RWPE2 (cell line): ENCODE results near the gene MAN2B2.

Experiments used
- ATAC-seq: fragments of 200-7000 bp; cut with Tn5 transposase; 3 replicates; pipeline ENCODE4 v1.9.1; 2021; ENCODE audit warnings: low read depth
- DNase-seq: peaks from one replicate; pipeline ENCODE4 v3.0.0-alpha.2; 2020; ENCODE audit warnings: low spot score
- H3K27ac ChIP-seq: fragments of 450-650 bp; 2 replicates; pipeline ENCODE4 v1.5.1; 2017; ENCODE audit warnings: mild to moderate bottlenecking; ENCODE audit not compliant: poor library complexity, severe bottlenecking
- H3K27me3 ChIP-seq: fragments of 250-450 bp; sonication (Bioruptor Pico); 2 replicates; pipeline ENCODE4 v1.5.1; 2021; ENCODE audit warnings: mild to moderate bottlenecking, moderate library complexity; ENCODE audit not compliant: insufficient read depth, poor library complexity, severe bottlenecking
- H3K36me3 ChIP-seq: fragments of 250-450 bp; sonication (Bioruptor Pico); 2 replicates; pipeline ENCODE4 v1.5.1; 2020; ENCODE audit warnings: low read depth, mild to moderate bottlenecking, moderate library complexity
- H3K4me1 ChIP-seq: fragments of 250-450 bp; sonication (Bioruptor Pico); 2 replicates; pipeline ENCODE4 v1.5.1; 2021; ENCODE audit warnings: mild to moderate bottlenecking, moderate library complexity; ENCODE audit not compliant: insufficient read depth, poor library complexity, severe bottlenecking
- H3K4me3 ChIP-seq: fragments of 250-450 bp; sonication (Bioruptor Pico); 2 replicates; pipeline ENCODE4 v1.5.1; 2021; ENCODE audit warnings: mild to moderate bottlenecking, moderate library complexity; ENCODE audit not compliant: severe bottlenecking
- H3K9me3 ChIP-seq: fragments of 250-450 bp; sonication (Bioruptor Pico); 2 replicates; pipeline ENCODE4 v1.5.1; 2021; ENCODE audit warnings: mild to moderate bottlenecking, moderate library complexity; ENCODE audit not compliant: severe bottlenecking
- CTCF ChIP-seq: fragments of 450-650 bp; IDR thresholded peaks from one replicate; pipeline ENCODE4 v1.5.1; 2017; ENCODE audit warnings: mild to moderate bottlenecking, moderate library complexity; ENCODE audit not compliant: poor library complexity, severe bottlenecking

The MAN2B2 gene

GRCh38 chr4:6618386-6619115 lies 43.6 kb downstream of the MAN2B2 start:
- Histone ChIP-seq H3K4me1 (no peaks in the 10 kb centered on the region), H3K27ac (no peak overlapping the region), H3K9me3 (no peaks in the 10 kb centered on the region), H3K4me3 (no peak overlapping the region), H3K36me3 (peaks cover 4% of the 10 kb centered on the region; the same call in 1 of the 2 replicates), H3K27me3 (no peaks in the 10 kb centered on the region)
- DNase-seq (no peak), ATAC-seq (no peak)
- no peak for TF ChIP-seq CTCF

- Histone ChIP-seq H3K4me1 (no peaks in the 10 kb centered on the region), H3K4me3 (no peak overlapping the region), H3K36me3 (peaks cover 4% of the 10 kb centered on the region; the same call in 1 of the 2 replicates), H3K27me3 (no peaks in the 10 kb centered on the region), H3K27ac (no peak overlapping the region), H3K9me3 (no peaks in the 10 kb centered on the region)
- TF ChIP-seq CTCF, result no peak
- ATAC-seq (no peak), DNase-seq (no peak)
These were observed 44.1 kb downstream of the MAN2B2 start for GRCh38 chr4:6619116-6619465.

GRCh38 chr4:6619466-6620255 lies 44.7 kb downstream of the MAN2B2 start:
- Histone ChIP-seq H3K27ac (no peak overlapping the region), H3K9me3 (no peaks in the 10 kb centered on the region), H3K36me3 (peaks cover 4% of the 10 kb centered on the region; the same call in 1 of the 2 replicates), H3K27me3 (no peaks in the 10 kb centered on the region), H3K4me1 (no peaks in the 10 kb centered on the region), H3K4me3 (no peak overlapping the region)
- ATAC-seq (no peak), DNase-seq (no peak)
- no peak for TF ChIP-seq CTCF

GRCh38 chr4:6620296-6620695 lies 45.3 kb downstream of the MAN2B2 start:
- Histone ChIP-seq H3K36me3 (peaks cover 4% of the 10 kb centered on the region; the same call in 1 of the 2 replicates), H3K4me3 (no peak overlapping the region), H3K27ac (no peak overlapping the region), H3K4me1 (no peaks in the 10 kb centered on the region), H3K9me3 (no peaks in the 10 kb centered on the region), H3K27me3 (no peaks in the 10 kb centered on the region)
- DNase-seq (no peak), ATAC-seq (no peak)
- TF ChIP-seq CTCF, result no peak
